HFF-Myc (cell line): Measurements from ENCODE around the gene DENND2D.
"Not testable (repeated sequence)": the region's sequence is repeated elsewhere in the genome, so short reads cannot be mapped to it uniquely, and the experiment has no call there.

Experiments
- DNase-seq: peaks from one replicate; pipeline ENCODE4 v3.0.0-alpha.2; 2011; ENCODE audit warnings: low read depth; ENCODE audit errors: extremely low read depth
- H3K4me3 ChIP-seq: replicated peaks from 2 replicates; pipeline ENCODE4 v1.5.1; 2011; ENCODE audit warnings: low read depth, mild to moderate bottlenecking, control low read depth, low read length
- TF ChIP-seq, protein P1 (sequence below): IDR thresholded peaks from 2 replicates; pipeline ENCODE4 v1.5.1; 2012; ENCODE audit warnings: mild to moderate bottlenecking, low read depth, low read length, control low read depth; ENCODE audit errors: missing control alignments

Gene DENND2D

GRCh38 chr1:111221276-111221632 is 20.8 kb upstream of the DENND2D start:
- no peak for DNase-seq
- H3K4me3 ChIP-seq = no peak overlapping the region
- TF ChIP-seq, protein P1, sequence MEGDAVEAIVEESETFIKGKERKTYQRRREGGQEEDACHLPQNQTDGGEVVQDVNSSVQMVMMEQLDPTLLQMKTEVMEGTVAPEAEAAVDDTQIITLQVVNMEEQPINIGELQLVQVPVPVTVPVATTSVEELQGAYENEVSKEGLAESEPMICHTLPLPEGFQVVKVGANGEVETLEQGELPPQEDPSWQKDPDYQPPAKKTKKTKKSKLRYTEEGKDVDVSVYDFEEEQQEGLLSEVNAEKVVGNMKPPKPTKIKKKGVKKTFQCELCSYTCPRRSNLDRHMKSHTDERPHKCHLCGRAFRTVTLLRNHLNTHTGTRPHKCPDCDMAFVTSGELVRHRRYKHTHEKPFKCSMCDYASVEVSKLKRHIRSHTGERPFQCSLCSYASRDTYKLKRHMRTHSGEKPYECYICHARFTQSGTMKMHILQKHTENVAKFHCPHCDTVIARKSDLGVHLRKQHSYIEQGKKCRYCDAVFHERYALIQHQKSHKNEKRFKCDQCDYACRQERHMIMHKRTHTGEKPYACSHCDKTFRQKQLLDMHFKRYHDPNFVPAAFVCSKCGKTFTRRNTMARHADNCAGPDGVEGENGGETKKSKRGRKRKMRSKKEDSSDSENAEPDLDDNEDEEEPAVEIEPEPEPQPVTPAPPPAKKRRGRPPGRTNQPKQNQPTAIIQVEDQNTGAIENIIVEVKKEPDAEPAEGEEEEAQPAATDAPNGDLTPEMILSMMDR = no peak

DNA sequence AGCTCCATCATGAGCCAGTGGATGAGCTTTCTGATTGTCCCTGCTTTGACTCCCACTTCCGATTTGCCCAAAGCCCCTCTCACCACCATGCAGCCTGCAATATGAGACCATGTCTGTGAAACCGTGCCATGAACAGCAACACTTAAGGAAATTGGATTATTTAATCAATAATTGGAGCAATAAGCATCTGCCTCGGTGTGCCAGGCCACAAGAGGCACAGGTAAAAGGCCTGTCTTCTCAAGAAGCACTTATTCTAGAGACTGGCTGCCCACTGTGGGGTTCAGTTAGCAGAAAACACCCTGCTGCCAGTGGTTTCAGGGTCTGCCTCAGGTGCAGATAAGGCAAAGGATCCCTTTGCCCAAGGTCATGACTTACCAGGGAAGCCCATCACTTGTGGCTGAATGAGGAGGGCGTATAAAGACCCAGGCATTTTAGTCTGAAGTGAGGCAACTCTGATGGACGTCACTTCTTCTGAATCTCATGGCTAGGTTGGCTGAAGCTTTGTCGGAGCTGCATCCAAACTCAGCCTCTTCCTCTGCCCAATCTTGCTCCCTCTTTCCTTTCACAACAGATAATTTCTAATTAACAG is 19.9 kb upstream of the DENND2D start:
- no peak for DNase-seq
- TF ChIP-seq, protein P1 = no peak
- no peak overlapping the region for H3K4me3 ChIP-seq

GRCh38 chr1:111219557-111220286 is 19.3 kb upstream of the DENND2D start:
- no peak overlapping the region for H3K4me3 ChIP-seq
- DNase-seq = no peak
- TF ChIP-seq, protein P1 = no peak

GRCh38 chr1:111218701-111219556 is 18.5 kb upstream of the DENND2D start:
- no peak for DNase-seq
- no peak overlapping the region for H3K4me3 ChIP-seq
- TF ChIP-seq, protein P1 = no peak

DNA sequence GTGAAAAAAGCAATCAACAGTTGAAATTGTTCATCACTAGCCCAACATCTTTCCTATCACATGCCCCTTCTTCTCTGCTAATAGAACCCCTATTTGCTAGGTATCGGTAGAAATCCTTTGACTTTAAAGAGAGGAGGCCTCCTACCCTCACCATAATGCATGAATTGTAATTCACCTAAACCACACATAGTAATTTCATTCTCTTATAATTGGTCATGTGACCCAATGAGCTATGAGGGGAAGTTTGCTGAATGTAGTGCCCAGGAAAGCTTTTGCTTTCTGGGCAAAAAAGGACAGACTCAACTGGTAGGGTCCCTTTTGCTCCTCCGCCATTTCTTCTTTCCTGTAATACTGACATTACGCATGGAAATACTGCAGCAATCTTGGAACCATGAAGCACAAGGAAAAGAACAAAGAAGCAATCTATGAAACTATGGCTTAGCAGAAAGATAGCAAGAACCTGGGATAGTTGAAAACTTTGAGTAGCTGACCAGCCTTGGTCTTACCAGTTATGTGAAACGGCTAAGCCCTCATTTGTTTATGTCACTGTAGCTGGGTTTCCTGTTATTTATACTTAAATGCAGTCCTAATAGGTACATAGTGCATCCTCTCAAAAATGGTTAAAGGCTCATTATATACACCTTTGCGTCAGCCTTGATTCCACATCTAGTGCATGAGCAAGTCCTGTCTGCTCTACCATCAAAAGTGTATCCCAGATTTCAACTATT is 16.9 kb upstream of the DENND2D start:
- TF ChIP-seq, protein P1 = no peak
- no peak overlapping the region for H3K4me3 ChIP-seq
- DNase-seq = no peak

DNA sequence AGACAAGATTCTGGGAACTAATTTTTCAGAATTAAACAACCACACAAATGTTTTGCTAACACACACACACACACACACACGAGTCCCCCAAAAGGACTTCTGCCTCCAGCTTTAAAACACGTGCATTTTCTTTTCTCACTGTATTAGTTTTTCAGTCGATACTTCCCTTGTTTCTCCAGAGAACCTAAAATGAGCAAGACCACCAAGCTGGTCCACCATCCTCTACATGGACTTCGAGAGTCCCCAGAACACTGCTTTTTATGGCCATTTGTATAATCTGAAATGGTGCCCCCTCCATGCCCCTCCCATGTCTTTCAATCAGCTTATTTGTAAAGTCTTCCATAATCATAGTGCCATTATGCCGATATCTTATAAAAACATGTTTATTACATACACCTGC is 16.3 kb upstream of the DENND2D start:
- DNase-seq = no peak
- no peak overlapping the region for H3K4me3 ChIP-seq
- TF ChIP-seq, protein P1 = no peak

- DNase-seq, H3K4me3 ChIP-seq: not testable (repeated sequence)
Observed at GRCh38 chr1:111215285-111215684, 14.8 kb upstream of the DENND2D start.
